GM23338 (cell line): ENCODE measurements around the gene GJC1. TPM values are rescaled to one million over a fixed set of nuclear protein-coding genes. Genes with fewer than 3 reads are reported as not detected.

Experiments used
- ATAC-seq: fragments of 200-7000 bp; cut with Tn5 transposase; 3 replicates; pipeline ENCODE4 v1.9.1; 2020
- DNase-seq: peaks from one replicate; pipeline ENCODE4 v3.0.0-alpha.2; 2015; ENCODE audit warnings: low spot score
- H2AFZ ChIP-seq: fragments of 200-600 bp; sonication (generic); 2 replicates; pipeline ENCODE4 v1.8.0; 2016; ENCODE audit warnings: antibody characterized with exemption, mild to moderate bottlenecking, moderate library complexity
- H3F3A ChIP-seq: fragments of 200-600 bp; sonication (generic); replicated peaks from 2 replicates; pipeline ENCODE4 v1.8.0; 2017; ENCODE audit warnings: antibody characterized with exemption, mixed run types, low read depth
- H3K27ac ChIP-seq: fragments of 200-600 bp; sonication (generic); 2 replicates; pipeline ENCODE4 v1.6.1; 2016; ENCODE audit warnings: low read depth
- H3K27me3 ChIP-seq: fragments of 200-600 bp; sonication (generic); 2 replicates; pipeline ENCODE4 v1.8.0; 2016; ENCODE audit warnings: mild to moderate bottlenecking, mixed run types, moderate library complexity; ENCODE audit not compliant: insufficient read depth
- H3K36me3 ChIP-seq: fragments of 200-600 bp; sonication (generic); 2 replicates; pipeline ENCODE4 v1.8.0; 2016; ENCODE audit warnings: mild to moderate bottlenecking; ENCODE audit not compliant: insufficient read depth
- H3K4me1 ChIP-seq: fragments of 200-600 bp; sonication (generic); 2 replicates; pipeline ENCODE4 v1.8.0; 2016; ENCODE audit warnings: mild to moderate bottlenecking, moderate library complexity; ENCODE audit not compliant: insufficient read depth
- H3K4me2 ChIP-seq: fragments of 200-600 bp; sonication (generic); 2 replicates; pipeline ENCODE4 v1.7.1; 2017; ENCODE audit warnings: mixed run types
- H3K4me3 ChIP-seq: fragments of 200-600 bp; sonication (generic); 2 replicates; pipeline ENCODE4 v1.6.1; 2016; ENCODE audit warnings: mixed run types
- H3K79me2 ChIP-seq: fragments of 200-600 bp; sonication (generic); replicated peaks from 2 replicates; pipeline ENCODE4 v1.8.0; 2017; ENCODE audit warnings: mild to moderate bottlenecking; ENCODE audit not compliant: insufficient read depth
- H3K9me2 ChIP-seq: fragments of 200-600 bp; sonication (generic); 2 replicates; pipeline ENCODE4 v1.8.0; 2017; ENCODE audit not compliant: insufficient read depth
- H4K20me1 ChIP-seq: fragments of 200-600 bp; sonication (generic); replicated peaks from 2 replicates; pipeline ENCODE4 v1.8.0; 2017; ENCODE audit warnings: mild to moderate bottlenecking; ENCODE audit not compliant: insufficient read depth
- H3K27ac Mint-ChIP-seq: 2 replicates; pipeline ENCODE4 v1.8.0; 2020; ENCODE audit warnings: inconsistent platforms, mild to moderate bottlenecking, moderate library complexity, mixed read lengths
- H3K27me3 Mint-ChIP-seq: 3 replicates; pipeline ENCODE4 v1.8.0; 2022; ENCODE audit warnings: low read depth, mild to moderate bottlenecking, moderate library complexity, mixed read lengths, inconsistent platforms; ENCODE audit not compliant: insufficient read depth, poor library complexity
- H3K36me3 Mint-ChIP-seq: 3 replicates; pipeline ENCODE4 v1.8.0; 2021; ENCODE audit warnings: low read depth, mild to moderate bottlenecking, inconsistent platforms, moderate library complexity, mixed read lengths
- H3K4me1 Mint-ChIP-seq: 3 replicates; pipeline ENCODE4 v1.8.0; 2020; ENCODE audit warnings: mild to moderate bottlenecking, inconsistent platforms, mixed read lengths
- H3K4me3 Mint-ChIP-seq: 3 replicates; pipeline ENCODE4 v1.8.0; 2021; ENCODE audit warnings: moderate library complexity, mild to moderate bottlenecking, inconsistent platforms, mixed read lengths
- H3K9me3 Mint-ChIP-seq: 3 replicates; pipeline ENCODE4 v1.8.0; 2020; ENCODE audit warnings: moderate library complexity, mild to moderate bottlenecking, inconsistent platforms, mixed read lengths
- JUNB ChIP-seq: IDR thresholded peaks from one replicate; pipeline ENCODE4 v1.6.1; 2016; ENCODE audit warnings: antibody characterized with exemption; ENCODE audit not compliant: unreplicated experiment
- POLR2AphosphoS5 ChIP-seq: IDR thresholded peaks from 2 replicates; pipeline ENCODE4 v1.6.1; 2016; ENCODE audit warnings: antibody characterized with exemption, low read depth
- polyA plus RNA-seq: library from polyadenylated mRNA; unstranded; fragments of >200 nt; fragmentation: Nextera tagmentation; extraction: Ambion mirVana; gene quantifications from 2 replicates; pipeline ENCODE4 v1.2.1, GENCODE V29; 2016
- total RNA-seq: library from RNA; depleted of rRNA; stranded (reverse); fragments of >200 nt; shearing (Covaris generic); gene quantifications from 2 replicates; pipeline ENCODE4 v1.2.3, GENCODE V29; 2014
- TF ChIP-seq, protein P1 (sequence below): fragments of 250-450 bp; sonication (Bioruptor Pico); IDR thresholded peaks from 2 replicates; pipeline ENCODE4 v1.5.0; 2020; ENCODE audit warnings: mild to moderate bottlenecking, moderate library complexity
- TF ChIP-seq, protein P2 (sequence below), 2 experiments: fragments of 200-600 bp in 1 of 2; sonication (generic) in 1 of 2; conservative IDR thresholded peaks; 2 replicates each; pipeline versions ENCODE4 v1.5.1 to v1.6.1; 2016 to 2017; ENCODE audit warnings: antibody characterized with exemption in 2 of 2, low read depth in 2 of 2, mild to moderate bottlenecking in 2 of 2, moderate library complexity in 1 of 2

Gene GJC1
- total and polyA plus RNA-seq, 2 experiments from 2014 or later, result 34.7 to 99.2 TPM

DNA sequence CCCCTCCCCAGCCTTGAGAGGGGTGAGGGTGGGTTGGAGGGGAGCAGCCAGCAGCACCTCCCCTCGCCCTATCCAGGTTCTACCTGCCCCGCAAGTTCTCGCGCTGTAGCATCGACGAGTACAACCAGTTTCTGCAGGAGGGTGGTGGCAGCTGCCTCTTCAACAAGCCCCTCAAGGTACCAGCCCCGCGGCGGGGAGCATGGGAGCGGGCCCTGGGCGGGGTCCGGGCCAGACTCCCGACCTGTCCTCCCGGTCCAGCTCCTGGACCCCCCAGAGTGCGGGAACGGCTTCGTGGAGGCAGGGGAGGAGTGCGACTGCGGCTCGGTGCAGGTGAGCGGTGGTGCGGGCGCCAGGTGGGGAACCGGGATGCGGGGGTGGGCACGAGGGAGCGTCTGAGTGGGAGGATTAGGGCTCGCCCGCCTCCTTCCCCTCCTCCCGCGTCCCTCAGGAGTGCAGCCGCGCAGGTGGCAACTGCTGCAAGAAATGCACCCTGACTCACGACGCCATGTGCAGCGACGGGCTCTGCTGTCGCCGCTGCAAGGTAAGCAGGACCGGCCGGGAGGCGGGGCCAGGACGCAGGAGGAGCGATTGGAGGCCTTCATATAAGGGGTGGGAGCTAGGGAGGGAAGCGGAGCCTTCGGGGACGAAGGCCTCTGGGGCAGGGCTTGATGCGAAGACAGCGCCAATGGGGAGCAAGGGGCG, 54.8 kb downstream of the GJC1 start (continued):
- TF ChIP-seq, protein P1, sequence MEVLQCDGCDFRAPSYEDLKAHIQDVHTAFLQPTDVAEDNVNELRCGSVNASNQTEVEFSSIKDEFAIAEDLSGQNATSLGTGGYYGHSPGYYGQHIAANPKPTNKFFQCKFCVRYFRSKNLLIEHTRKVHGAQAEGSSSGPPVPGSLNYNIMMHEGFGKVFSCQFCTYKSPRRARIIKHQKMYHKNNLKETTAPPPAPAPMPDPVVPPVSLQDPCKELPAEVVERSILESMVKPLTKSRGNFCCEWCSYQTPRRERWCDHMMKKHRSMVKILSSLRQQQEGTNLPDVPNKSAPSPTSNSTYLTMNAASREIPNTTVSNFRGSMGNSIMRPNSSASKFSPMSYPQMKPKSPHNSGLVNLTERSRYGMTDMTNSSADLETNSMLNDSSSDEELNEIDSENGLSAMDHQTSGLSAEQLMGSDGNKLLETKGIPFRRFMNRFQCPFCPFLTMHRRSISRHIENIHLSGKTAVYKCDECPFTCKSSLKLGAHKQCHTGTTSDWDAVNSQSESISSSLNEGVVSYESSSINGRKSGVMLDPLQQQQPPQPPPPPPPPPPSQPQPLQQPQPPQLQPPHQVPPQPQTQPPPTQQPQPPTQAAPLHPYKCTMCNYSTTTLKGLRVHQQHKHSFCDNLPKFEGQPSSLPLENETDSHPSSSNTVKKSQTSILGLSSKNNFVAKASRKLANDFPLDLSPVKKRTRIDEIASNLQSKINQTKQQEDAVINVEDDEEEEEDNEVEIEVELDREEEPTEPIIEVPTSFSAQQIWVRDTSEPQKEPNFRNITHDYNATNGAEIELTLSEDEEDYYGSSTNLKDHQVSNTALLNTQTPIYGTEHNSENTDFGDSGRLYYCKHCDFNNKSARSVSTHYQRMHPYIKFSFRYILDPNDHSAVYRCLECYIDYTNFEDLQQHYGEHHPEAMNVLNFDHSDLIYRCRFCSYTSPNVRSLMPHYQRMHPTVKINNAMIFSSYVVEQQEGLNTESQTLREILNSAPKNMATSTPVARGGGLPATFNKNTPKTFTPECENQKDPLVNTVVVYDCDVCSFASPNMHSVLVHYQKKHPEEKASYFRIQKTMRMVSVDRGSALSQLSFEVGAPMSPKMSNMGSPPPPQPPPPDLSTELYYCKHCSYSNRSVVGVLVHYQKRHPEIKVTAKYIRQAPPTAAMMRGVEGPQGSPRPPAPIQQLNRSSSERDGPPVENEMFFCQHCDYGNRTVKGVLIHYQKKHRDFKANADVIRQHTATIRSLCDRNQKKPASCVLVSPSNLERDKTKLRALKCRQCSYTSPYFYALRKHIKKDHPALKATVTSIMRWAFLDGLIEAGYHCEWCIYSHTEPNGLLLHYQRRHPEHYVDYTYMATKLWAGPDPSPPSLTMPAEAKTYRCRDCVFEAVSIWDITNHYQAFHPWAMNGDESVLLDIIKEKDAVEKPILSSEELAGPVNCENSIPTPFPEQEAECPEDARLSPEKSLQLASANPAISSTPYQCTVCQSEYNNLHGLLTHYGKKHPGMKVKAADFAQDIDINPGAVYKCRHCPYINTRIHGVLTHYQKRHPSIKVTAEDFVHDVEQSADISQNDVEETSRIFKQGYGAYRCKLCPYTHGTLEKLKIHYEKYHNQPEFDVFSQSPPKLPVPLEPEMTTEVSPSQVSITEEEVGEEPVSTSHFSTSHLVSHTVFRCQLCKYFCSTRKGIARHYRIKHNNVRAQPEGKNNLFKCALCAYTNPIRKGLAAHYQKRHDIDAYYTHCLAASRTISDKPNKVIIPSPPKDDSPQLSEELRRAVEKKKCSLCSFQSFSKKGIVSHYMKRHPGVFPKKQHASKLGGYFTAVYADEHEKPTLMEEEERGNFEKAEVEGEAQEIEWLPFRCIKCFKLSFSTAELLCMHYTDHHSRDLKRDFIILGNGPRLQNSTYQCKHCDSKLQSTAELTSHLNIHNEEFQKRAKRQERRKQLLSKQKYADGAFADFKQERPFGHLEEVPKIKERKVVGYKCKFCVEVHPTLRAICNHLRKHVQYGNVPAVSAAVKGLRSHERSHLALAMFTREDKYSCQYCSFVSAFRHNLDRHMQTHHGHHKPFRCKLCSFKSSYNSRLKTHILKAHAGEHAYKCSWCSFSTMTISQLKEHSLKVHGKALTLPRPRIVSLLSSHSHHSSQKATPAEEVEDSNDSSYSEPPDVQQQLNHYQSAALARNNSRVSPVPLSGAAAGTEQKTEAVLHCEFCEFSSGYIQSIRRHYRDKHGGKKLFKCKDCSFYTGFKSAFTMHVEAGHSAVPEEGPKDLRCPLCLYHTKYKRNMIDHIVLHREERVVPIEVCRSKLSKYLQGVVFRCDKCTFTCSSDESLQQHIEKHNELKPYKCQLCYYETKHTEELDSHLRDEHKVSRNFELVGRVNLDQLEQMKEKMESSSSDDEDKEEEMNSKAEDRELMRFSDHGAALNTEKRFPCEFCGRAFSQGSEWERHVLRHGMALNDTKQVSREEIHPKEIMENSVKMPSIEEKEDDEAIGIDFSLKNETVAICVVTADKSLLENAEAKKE, result no peak
- TF ChIP-seq, protein P2, sequence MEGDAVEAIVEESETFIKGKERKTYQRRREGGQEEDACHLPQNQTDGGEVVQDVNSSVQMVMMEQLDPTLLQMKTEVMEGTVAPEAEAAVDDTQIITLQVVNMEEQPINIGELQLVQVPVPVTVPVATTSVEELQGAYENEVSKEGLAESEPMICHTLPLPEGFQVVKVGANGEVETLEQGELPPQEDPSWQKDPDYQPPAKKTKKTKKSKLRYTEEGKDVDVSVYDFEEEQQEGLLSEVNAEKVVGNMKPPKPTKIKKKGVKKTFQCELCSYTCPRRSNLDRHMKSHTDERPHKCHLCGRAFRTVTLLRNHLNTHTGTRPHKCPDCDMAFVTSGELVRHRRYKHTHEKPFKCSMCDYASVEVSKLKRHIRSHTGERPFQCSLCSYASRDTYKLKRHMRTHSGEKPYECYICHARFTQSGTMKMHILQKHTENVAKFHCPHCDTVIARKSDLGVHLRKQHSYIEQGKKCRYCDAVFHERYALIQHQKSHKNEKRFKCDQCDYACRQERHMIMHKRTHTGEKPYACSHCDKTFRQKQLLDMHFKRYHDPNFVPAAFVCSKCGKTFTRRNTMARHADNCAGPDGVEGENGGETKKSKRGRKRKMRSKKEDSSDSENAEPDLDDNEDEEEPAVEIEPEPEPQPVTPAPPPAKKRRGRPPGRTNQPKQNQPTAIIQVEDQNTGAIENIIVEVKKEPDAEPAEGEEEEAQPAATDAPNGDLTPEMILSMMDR (conservative IDR thresholded peaks at IDR 0.05; ENCODE audit: low read depth in 2 of 2), result no peak
- TF ChIP-seq JUNB, result no peak

DNA sequence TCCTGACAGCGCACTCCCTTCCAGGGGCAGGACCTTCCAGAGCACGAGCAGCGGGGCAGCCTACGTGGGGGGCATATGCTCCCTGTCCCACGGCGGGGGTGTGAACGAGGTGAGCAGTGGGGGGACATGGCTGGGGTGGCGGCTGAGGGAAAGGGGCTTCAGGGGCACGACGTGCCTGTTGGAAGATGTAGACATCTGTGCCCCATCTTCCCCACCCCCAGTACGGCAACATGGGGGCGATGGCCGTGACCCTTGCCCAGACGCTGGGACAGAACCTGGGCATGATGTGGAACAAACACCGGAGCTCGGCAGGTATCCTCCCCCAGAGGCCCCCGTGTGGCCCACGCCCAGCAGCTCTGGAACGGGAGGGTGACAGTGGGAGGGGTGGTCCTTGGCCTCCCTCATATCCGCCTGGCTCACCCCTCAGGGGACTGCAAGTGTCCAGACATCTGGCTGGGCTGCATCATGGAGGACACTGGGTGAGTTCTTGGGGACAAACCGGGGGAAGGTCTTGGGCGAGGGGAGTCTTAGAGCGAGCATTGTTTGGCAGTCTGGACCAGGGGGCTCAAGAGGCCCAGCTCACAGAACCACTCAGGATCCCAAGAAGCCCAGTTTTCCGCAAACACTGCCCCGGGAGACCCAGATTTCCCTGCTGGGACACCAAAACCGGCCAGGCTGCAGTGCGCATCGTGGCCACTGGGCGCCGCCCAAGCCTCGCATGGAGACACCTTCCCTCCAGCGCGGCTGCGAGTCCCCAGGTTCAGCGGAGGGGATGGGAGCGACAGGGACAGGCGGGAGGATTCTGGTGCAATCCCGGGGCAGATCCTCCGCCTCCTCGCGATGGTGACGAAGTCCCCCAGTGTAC, 55.6 kb downstream of the GJC1 start:
- H3K4me1 ChIP-seq, result peaks cover 6% of the 10 kb centered on the region; the same call in 1 of the 2 replicates
- Mint-ChIP-seq H3K4me3 (peak overlapping the region; percentile 81), H3K9me3 (no peaks in the 10 kb centered on the region), H3K4me1 (peaks cover 4% of the 10 kb centered on the region), H3K27ac (no peak overlapping the region), H3K27me3 (peaks cover 37% of the 10 kb centered on the region), H3K36me3 (no peaks in the 10 kb centered on the region)
- peaks cover 12% of the 10 kb centered on the region for H3K27me3 ChIP-seq
- peak overlapping the region; percentile 99 for H3K4me2 ChIP-seq
- TF ChIP-seq, protein P2 (conservative IDR thresholded peaks at IDR 0.05; ENCODE audit: low read depth in 2 of 2), result peak; percentile 83 to 99
- no peak for TF ChIP-seq POLR2AphosphoS5
- DNase-seq, result peak; percentile 96
- H3F3A ChIP-seq, result no peaks in the 10 kb centered on the region
- H2AFZ ChIP-seq, result peak overlapping the region; percentile 96
- no peaks in the 10 kb centered on the region for H3K36me3 ChIP-seq
- ATAC-seq, result peak; percentile 57
- H3K9me2 ChIP-seq, result no peaks in the 10 kb centered on the region
- no peak overlapping the region for H3K27ac ChIP-seq
- 0 out of 2 replicates have a peak, but pooled peaks cover 5% of the 10 kb centered on the region for H4K20me1 ChIP-seq
- no peaks in the 10 kb centered on the region for H3K79me2 ChIP-seq
- peak overlapping the region; percentile 92 for H3K4me3 ChIP-seq
